Activated CD8-positive, alpha-beta T cell treated with anti-CD3 and anti-CD28 coated beads for 36 hours (primary cell): Measurements from ENCODE around the gene SELENBP1. TPM values are rescaled to one million over a fixed set of nuclear protein-coding genes. Genes with fewer than 3 reads are reported as not detected.

Experiments
- ATAC-seq: fragments of 200-7000 bp; cut with Tn5 transposase; one replicate; pipeline ENCODE4 v1.10.0; 2021; ENCODE audit warnings: mild to moderate bottlenecking, moderate library complexity
- CTCF ChIA-PET: fragments of 350-600 bp; sonication (Branson Sonifier 250); formaldehyde crosslinking; loops from one replicate; lab custom pipeline; 2021; ENCODE audit warnings: antibody characterized with exemption; lab: Charles Lee
- POLR2A ChIA-PET: fragments of 350-600 bp; sonication (Branson Sonifier 250); formaldehyde crosslinking; loops from one replicate; lab custom pipeline; 2021; ENCODE audit warnings: antibody characterized with exemption; lab: Charles Lee
- DNase-seq: peaks from one replicate; pipeline ENCODE4 v3.0.0-alpha.2; 2020
- H3K27ac Mint-ChIP-seq: one replicate; pipeline ENCODE4 v1.8.0; 2021; ENCODE audit warnings: mild to moderate bottlenecking, mixed read lengths
- H3K27me3 Mint-ChIP-seq: one replicate; pipeline ENCODE4 v1.8.0; 2021; ENCODE audit warnings: mixed read lengths
- H3K36me3 Mint-ChIP-seq: one replicate; pipeline ENCODE4 v1.8.0; 2021; ENCODE audit warnings: low read depth, mixed read lengths
- H3K4me1 Mint-ChIP-seq: one replicate; pipeline ENCODE4 v1.8.0; 2021; ENCODE audit warnings: low read depth, mixed read lengths
- H3K4me3 Mint-ChIP-seq: one replicate; pipeline ENCODE4 v1.8.0; 2021; ENCODE audit warnings: mild to moderate bottlenecking, moderate library complexity, mixed read lengths
- H3K9me3 Mint-ChIP-seq: one replicate; pipeline ENCODE4 v1.8.0; 2021; ENCODE audit warnings: mixed read lengths
- CTCF ChIP-seq: fragments of 200-600 bp; IDR thresholded peaks from one replicate; pipeline ENCODE4 v1.8.0; 2022; ENCODE audit warnings: antibody characterized with exemption, mild to moderate bottlenecking
- intact Hi-C: fragments of 100-400 bp; cut with micrococcal nuclease; formaldehyde crosslinking; loops from one replicate; pipeline ENCODE4 v1.10.0; 2022
- total RNA-seq, 2 experiments: library from RNA; stranded (reverse); gene quantifications; one replicate each; pipeline ENCODE4 v1.2.3, GENCODE V29; 2021

Gene SELENBP1
- total RNA-seq, 2 experiments from 2014 or later: not detected

GRCh38 chr1:151377150-151377884 is 4.8 kb upstream of the SELENBP1 start:
- POLR2A ChIA-PET: interaction anchor here (0.7 kb wide), 2 partner anchors 74 to 89 kb away, joined by 3 to 4 read pairs; no protein-coding TSS in a partner anchor
- no peak for DNase-seq
- Mint-ChIP-seq H3K27me3 (no peaks in the 10 kb centered on the region), H3K4me1 (no peaks in the 10 kb centered on the region), H3K4me3 (no peak overlapping the region), H3K36me3 (no peaks in the 10 kb centered on the region), H3K27ac (no peak overlapping the region), H3K9me3 (no peaks in the 10 kb centered on the region)
- no peak for TF ChIP-seq CTCF
- CTCF ChIA-PET: interaction anchor here (1.2 kb wide), 1 partner anchor 123 kb away, joined by 3 read pairs; the partner anchor contains the start of gene PSMD4
- intact Hi-C loops: no loop called here
- ATAC-seq: no peak

GRCh38 chr1:151373196-151373595 is 691 bp upstream of the SELENBP1 start:
- CTCF ChIA-PET: interaction anchor here (1.6 to 1.7 kb wide), 2 partner anchors 9 to 32 kb away, joined by 3 to 5 read pairs; no protein-coding TSS in a partner anchor
- TF ChIP-seq CTCF: no peak
- POLR2A ChIA-PET: interaction anchor here (0.9 kb wide), 1 partner anchor 12 kb away, joined by 3 read pairs; no protein-coding TSS in a partner anchor
- no peaks in the 10 kb centered on the region for H3K4me1 Mint-ChIP-seq
- intact Hi-C loops: no loop called here
- ATAC-seq: no peak
- H3K27ac Mint-ChIP-seq: no peak overlapping the region
- H3K9me3 Mint-ChIP-seq: no peaks in the 10 kb centered on the region
- H3K4me3 Mint-ChIP-seq: no peak overlapping the region
- H3K27me3 Mint-ChIP-seq: no peaks in the 10 kb centered on the region
- H3K36me3 Mint-ChIP-seq: no peaks in the 10 kb centered on the region
- DNase-seq: no peak

- CTCF ChIA-PET: interaction anchor here (1.6 to 1.7 kb wide), 2 partner anchors 11 to 30 kb away, joined by 3 to 5 read pairs; no protein-coding TSS in a partner anchor
- Mint-ChIP-seq H3K36me3 (no peaks in the 10 kb centered on the region), H3K4me3 (no peak overlapping the region), H3K9me3 (no peaks in the 10 kb centered on the region), H3K4me1 (no peaks in the 10 kb centered on the region), H3K27ac (no peak overlapping the region), H3K27me3 (no peaks in the 10 kb centered on the region)
- TF ChIP-seq CTCF: no peak
- intact Hi-C loops: no loop called here
- ATAC-seq: no peak
- DNase-seq: no peak
- POLR2A ChIA-PET: interaction anchor here (0.6 kb wide), 1 partner anchor 90 kb away, joined by 3 read pairs; no protein-coding TSS in a partner anchor
Measured at GRCh38 chr1:151371370-151372057, 991 bp downstream of the SELENBP1 start.

- no peak overlapping the region for H3K4me3 Mint-ChIP-seq
- no peak overlapping the region for H3K27ac Mint-ChIP-seq
- no peaks in the 10 kb centered on the region for H3K36me3 Mint-ChIP-seq
- ChIA-PET POLR2A (no interaction called here), CTCF (interaction anchor here (0.8 to 1.7 kb wide), 2 partner anchors 30 to 70 kb away, joined by 5 read pairs; no protein-coding TSS in a partner anchor)
- no peak for TF ChIP-seq CTCF
- intact Hi-C loops: no loop called here
- H3K27me3 Mint-ChIP-seq: no peaks in the 10 kb centered on the region
- H3K4me1 Mint-ChIP-seq: no peaks in the 10 kb centered on the region
- DNase-seq (no peak), ATAC-seq (no peak)
- H3K9me3 Mint-ChIP-seq: no peaks in the 10 kb centered on the region
Measured at GRCh38 chr1:151370211-151370911, 2.1 kb downstream of the SELENBP1 start.
